ENCODE measurements around the gene STRA8. TPM values are rescaled to one million over a fixed set of nuclear protein-coding genes. Genes with fewer than 3 reads are reported as not detected.

STRA8 gene
- total and polyA plus RNA-seq, 2 donors from 2014 or later, result 0.43 TPM; not detected in 1

GRCh38 chr7:135239263-135239662 lies 5.6 kb downstream of the STRA8 start:
- TF ChIP-seq, protein P1, sequence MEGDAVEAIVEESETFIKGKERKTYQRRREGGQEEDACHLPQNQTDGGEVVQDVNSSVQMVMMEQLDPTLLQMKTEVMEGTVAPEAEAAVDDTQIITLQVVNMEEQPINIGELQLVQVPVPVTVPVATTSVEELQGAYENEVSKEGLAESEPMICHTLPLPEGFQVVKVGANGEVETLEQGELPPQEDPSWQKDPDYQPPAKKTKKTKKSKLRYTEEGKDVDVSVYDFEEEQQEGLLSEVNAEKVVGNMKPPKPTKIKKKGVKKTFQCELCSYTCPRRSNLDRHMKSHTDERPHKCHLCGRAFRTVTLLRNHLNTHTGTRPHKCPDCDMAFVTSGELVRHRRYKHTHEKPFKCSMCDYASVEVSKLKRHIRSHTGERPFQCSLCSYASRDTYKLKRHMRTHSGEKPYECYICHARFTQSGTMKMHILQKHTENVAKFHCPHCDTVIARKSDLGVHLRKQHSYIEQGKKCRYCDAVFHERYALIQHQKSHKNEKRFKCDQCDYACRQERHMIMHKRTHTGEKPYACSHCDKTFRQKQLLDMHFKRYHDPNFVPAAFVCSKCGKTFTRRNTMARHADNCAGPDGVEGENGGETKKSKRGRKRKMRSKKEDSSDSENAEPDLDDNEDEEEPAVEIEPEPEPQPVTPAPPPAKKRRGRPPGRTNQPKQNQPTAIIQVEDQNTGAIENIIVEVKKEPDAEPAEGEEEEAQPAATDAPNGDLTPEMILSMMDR (IDR thresholded peaks at IDR 0.05; ENCODE audit: borderline replicate concordance, extremely low read depth, insufficient read depth), result no peak
- intact Hi-C loops (cut with DNase I), result no loop called here
- Histone ChIP-seq H3K4me1 (ENCODE audit: control insufficient read depth in 2 of 3, insufficient read depth in 2 of 3, low read depth in 1 of 3, low read length in 3 of 3) (no peaks in the 10 kb centered on the region), H3K9me3 (ENCODE audit: control insufficient read depth in 2 of 3, insufficient read depth in 1 of 3, low read length in 3 of 3) (no peaks in the 10 kb centered on the region), H3K27ac (ENCODE audit: low read depth in 2 of 2, low read length in 2 of 2) (no peak overlapping the region), H3K36me3 (ENCODE audit: control insufficient read depth in 2 of 3, insufficient read depth in 3 of 3, low read length in 3 of 3) (no peaks in the 10 kb centered on the region), H3K4me3 (ENCODE audit: low read length in 3 of 3) (no peak overlapping the region), H3K9ac (ENCODE audit: low read length in 3 of 3) (no peak overlapping the region), H3K27me3 (ENCODE audit: control insufficient read depth, insufficient read depth, low read length) (no peaks in the 10 kb centered on the region)
- DNase-seq (no peak), FAIRE-seq (no peak)

DNA sequence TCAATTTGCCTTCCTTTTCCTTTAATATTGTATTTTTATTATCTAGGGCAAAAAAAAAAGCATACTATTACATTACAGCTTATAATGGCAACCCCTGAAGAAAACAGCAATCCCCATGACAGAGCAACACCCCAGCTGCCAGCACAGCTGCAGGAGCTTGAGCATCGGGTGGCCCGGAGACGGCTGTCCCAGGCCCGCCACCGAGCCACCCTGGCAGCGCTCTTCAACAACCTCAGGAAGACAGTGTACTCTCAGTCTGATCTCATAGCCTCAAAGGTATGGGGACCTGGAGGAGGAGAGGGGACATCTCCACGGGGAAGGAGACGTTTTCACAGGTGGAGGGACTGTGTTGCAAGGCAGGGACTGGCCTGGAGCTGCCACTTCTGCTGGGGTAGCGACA lies 6.8 kb downstream of the STRA8 start:
- H3K9me3 ChIP-seq (ENCODE audit: control insufficient read depth in 2 of 3, insufficient read depth in 1 of 3, low read length in 3 of 3), result no peaks in the 10 kb centered on the region
- no peak overlapping the region for H3K4me3 ChIP-seq (ENCODE audit: low read length in 3 of 3)
- intact Hi-C loops (cut with DNase I), result no loop called here
- H3K27ac ChIP-seq (ENCODE audit: low read depth in 2 of 2, low read length in 2 of 2), result no peak overlapping the region
- H3K4me1 ChIP-seq (ENCODE audit: control insufficient read depth in 2 of 3, insufficient read depth in 2 of 3, low read depth in 1 of 3, low read length in 3 of 3), result no peaks in the 10 kb centered on the region
- TF ChIP-seq, protein P1 (IDR thresholded peaks at IDR 0.05; ENCODE audit: borderline replicate concordance, extremely low read depth, insufficient read depth), result no peak
- no peak for DNase-seq
- no peaks in the 10 kb centered on the region for H3K27me3 ChIP-seq (ENCODE audit: control insufficient read depth, insufficient read depth, low read length)
- H3K36me3 ChIP-seq (ENCODE audit: control insufficient read depth in 2 of 3, insufficient read depth in 3 of 3, low read length in 3 of 3), result no peaks in the 10 kb centered on the region
- no peak for FAIRE-seq
- no peak overlapping the region for H3K9ac ChIP-seq (ENCODE audit: low read length in 3 of 3)

GRCh38 chr7:135242096-135242684 lies 8.6 kb downstream of the STRA8 start:
- Histone ChIP-seq H3K9me3 (ENCODE audit: control insufficient read depth in 2 of 3, insufficient read depth in 1 of 3, low read length in 3 of 3) (no peaks in the 10 kb centered on the region), H3K27me3 (ENCODE audit: control insufficient read depth, insufficient read depth, low read length) (no peaks in the 10 kb centered on the region), H3K4me1 (ENCODE audit: control insufficient read depth in 2 of 3, insufficient read depth in 2 of 3, low read depth in 1 of 3, low read length in 3 of 3) (no peaks in the 10 kb centered on the region), H3K9ac (ENCODE audit: low read length in 3 of 3) (no peak overlapping the region), H3K36me3 (ENCODE audit: control insufficient read depth in 2 of 3, insufficient read depth in 3 of 3, low read length in 3 of 3) (no peaks in the 10 kb centered on the region), H3K4me3 (ENCODE audit: low read length in 3 of 3) (no peak overlapping the region), H3K27ac (ENCODE audit: low read depth in 2 of 2, low read length in 2 of 2) (no peak overlapping the region)
- intact Hi-C loops (cut with DNase I), result no loop called here
- FAIRE-seq (no peak), DNase-seq (no peak)
- TF ChIP-seq, protein P1 (IDR thresholded peaks at IDR 0.05; ENCODE audit: borderline replicate concordance, extremely low read depth, insufficient read depth), result no peak
